D721Med (cell line): ENCODE measurements around the gene USP49.
"Not testable (repeated sequence)": the region's sequence is repeated elsewhere in the genome, so short reads cannot be mapped to it uniquely, and the experiment has no call there.

Experiments used
- DNase-seq: peaks from one replicate; pipeline ENCODE4 v3.0.0; 2011; ENCODE audit warnings: low spot score; ENCODE audit not compliant: insufficient read length
- FAIRE-seq: peaks from 2 replicates; lab custom pipeline; 2011; peaks lifted over from hg19 to GRCh38; lab: Jason Lieb, UNC
- TF ChIP-seq, protein P1 (sequence below): IDR thresholded peaks from 2 replicates; pipeline ENCODE4 v1.5.1; 2012; ENCODE audit warnings: mild to moderate bottlenecking, control low read depth; ENCODE audit not compliant: insufficient read depth; ENCODE audit errors: missing control alignments

Gene USP49

DNA sequence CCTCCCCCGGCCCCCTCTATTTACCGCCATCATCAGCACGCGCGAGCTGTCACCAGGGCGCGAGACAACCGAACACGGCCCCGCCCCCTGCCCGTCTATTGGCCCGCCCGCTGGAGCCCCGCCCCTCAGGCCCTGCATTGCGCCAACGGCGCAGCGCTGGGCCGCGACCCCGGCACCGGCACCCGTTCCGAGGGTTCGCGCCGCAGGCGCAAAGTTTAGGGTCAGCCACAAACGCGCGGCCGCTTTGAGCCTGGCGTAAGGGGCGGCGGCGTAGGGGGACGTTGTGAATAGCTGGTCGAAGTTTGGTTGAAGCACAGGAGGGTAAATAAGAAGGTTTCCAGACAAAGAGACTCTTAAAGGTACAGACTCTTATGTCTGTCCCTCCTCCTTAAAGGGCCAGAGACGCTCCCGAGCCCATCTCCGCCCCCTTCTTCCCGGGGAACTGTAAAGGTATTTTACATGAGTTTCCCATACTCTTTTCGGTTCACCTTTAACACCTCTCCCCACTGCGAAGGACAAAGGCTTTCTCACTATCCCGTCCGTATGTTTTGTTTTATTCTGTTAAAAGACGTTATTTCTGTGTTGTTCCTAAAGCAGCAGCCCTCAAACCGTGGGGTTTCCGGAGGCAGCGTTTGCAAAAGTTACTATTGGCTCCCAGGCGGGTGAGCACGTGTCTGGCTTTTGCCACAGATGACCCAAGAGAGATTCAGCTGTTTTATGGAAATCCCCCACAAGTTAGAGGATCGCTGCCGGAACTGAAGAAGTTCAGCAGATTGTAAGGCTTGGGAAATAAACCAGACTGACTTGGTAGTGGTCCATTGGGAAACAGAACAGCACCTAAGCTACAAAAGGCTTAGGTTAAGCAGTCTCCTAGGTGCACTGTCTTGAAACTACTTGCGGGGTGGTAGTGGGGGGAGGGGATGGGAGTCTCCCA is at the start of gene USP49:
USP49 (minus strand) TSS at position 76 of the 934 bp plus-strand sequence. CDS start 88,392 bp downstream, outside the sequence.
- no peak for FAIRE-seq
- TF ChIP-seq, protein P1, sequence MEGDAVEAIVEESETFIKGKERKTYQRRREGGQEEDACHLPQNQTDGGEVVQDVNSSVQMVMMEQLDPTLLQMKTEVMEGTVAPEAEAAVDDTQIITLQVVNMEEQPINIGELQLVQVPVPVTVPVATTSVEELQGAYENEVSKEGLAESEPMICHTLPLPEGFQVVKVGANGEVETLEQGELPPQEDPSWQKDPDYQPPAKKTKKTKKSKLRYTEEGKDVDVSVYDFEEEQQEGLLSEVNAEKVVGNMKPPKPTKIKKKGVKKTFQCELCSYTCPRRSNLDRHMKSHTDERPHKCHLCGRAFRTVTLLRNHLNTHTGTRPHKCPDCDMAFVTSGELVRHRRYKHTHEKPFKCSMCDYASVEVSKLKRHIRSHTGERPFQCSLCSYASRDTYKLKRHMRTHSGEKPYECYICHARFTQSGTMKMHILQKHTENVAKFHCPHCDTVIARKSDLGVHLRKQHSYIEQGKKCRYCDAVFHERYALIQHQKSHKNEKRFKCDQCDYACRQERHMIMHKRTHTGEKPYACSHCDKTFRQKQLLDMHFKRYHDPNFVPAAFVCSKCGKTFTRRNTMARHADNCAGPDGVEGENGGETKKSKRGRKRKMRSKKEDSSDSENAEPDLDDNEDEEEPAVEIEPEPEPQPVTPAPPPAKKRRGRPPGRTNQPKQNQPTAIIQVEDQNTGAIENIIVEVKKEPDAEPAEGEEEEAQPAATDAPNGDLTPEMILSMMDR, result no peak
- peak; percentile 52 for DNase-seq

DNA sequence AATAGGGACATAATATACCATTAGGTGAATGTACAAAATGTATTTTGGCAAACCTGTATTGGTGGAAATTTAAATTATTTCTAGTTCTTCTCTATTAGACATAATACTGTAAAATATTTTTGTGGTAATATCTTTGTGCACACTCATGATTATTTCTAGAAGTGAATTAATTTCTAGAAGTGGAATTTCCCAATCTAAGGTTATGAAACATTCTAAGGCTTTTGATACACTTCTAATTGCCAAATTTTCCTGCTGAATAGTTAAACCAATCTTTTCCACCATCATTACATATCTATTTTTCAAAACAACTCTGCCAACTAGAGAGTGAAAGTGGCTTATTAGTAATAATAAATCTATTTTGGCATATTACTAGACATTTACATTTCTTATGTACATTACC is 48.3 kb upstream of the USP49 start:
- DNase-seq (no peak), FAIRE-seq (no peak)

DNA sequence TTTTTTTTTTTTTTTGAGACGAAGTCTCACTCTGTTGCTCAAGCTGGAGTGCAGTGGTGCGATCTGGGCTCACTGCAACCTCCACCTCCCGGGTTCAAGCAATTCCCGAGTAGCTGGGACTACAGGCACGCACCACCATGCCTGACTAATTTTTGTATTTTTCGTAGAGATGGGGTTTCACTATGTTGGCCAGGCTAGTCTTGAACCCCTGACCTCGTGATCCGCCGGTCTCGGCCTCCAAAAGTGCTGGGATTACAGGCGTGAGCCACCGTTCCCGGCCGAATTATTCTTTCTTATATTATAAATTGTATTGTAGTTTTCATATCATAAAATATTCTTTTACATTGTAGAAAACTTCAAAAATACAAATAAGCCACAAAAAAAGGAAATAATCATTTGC is 47.7 kb upstream of the USP49 start:
- not testable (repeated sequence) for DNase-seq, FAIRE-seq

More for the DNA sequence above, 48.3 kb upstream of the USP49 start:
- TF ChIP-seq, protein P1, result no peak

DNA sequence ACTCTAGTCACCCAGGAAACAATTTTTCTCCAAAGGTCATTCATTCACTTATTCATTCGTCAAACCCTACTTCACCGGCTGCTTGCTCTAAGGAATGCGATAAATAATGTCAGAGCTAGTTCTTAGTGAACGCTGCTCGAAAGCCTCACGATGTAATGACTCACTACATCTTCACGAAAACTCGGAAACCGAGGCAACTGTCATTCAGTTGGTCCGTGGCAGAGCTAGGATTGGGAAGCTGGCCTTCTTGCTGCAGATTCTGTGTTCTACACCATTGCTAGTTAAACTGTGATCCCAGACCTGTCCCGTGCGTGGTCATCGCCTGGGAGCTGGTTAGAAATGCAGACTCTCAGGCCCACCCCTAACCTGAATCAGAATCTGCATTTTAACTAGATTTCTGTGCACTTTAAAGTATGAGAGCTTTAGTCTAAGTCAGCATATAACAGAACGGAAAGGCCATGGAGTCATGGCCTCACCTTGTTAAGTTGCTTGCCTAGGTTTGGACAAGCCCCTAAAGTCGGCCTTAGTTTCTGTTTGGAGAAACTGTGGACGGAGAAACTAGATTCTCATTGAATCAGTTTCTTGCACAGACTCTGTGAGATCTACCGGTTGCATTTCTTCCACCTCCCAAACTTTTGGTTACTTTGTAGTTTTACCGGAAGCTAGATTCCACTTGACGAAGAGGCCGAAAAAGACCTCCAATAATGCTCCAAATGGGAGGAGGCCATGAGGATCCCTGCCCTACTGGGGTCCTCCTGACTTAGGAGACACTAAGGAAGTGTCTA is 47.1 kb upstream of the USP49 start:
- FAIRE-seq, result no peak
- no peak for DNase-seq
- TF ChIP-seq, protein P1, result no peak

DNA sequence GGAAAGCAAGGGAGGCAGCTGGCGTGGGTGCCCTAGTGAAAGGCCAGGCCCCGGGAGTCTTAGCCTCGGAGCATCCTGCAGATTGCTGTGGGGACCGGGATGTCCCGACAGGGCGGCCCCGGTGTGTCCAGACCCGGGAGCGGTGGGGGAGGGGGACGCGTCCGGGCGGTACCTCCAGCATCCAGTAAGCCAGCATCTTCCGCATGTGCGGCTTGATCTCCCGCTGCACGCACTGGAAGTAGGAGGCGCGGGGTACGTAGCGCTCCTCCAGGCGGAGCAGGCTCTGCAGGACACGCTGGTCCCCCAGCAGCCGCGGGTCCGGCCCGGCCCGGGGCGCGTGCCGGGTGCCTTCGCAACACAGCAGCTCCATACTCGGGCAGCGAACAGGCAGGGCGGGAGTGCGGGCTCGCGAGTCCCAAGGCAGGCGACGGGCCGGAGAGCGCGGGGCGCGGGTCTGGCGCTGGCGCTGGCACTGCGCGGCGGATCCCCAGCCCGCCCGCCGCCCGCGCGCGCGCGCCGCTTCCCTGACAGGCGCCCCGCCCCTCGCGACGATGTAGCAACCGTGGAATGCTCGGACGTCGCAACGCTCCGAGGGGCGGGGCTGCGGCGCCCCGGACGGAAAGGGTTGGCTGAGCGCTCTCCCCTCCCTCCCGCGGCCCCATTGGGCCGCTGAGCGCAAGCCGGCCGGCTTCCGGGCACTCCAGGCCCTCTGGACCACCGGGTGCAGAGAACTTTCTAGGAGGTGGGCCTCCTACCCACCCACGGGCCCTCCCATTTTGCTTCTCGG is 46.3 kb upstream of the USP49 start, which contains the start of gene CCND3:
CCND3 (minus strand) TSS at position 529 of the 787 bp plus-strand sequence; CDS start at position 370, 159 bp downstream.
- TF ChIP-seq, protein P1, result no peak
- FAIRE-seq (no peak), DNase-seq (peak; percentile 68)

DNA sequence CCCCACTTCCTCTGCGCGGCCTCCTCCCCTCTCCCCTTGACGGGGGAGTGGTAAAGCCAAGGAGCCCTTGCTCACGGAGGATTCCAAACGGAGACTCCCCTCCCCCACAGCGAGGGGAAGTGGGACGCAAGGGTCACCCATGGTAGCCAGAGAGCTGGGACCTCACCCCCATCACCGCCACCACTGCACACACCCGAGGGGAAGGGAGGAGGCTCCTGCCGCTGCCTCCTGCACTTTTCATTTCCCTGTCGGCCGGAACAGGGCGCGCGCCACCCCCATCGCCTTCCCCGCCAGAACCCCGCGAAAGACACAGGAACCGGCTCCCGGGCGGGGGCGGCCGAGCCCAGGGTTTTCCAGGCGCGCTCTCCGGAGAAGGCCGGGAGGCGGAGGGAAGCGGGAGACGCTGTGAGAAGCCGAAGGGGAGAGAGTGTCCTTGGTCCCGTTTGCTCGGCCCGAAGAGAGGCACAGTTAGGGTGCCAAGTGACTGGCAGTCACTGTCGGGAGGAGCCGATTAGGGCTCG is 45.6 kb upstream of the USP49 start:
- TF ChIP-seq, protein P1, result no peak
- FAIRE-seq (no peak), DNase-seq (no peak)
